Measurements from ENCODE around the gene APPL2.

Gene APPL2

DNA sequence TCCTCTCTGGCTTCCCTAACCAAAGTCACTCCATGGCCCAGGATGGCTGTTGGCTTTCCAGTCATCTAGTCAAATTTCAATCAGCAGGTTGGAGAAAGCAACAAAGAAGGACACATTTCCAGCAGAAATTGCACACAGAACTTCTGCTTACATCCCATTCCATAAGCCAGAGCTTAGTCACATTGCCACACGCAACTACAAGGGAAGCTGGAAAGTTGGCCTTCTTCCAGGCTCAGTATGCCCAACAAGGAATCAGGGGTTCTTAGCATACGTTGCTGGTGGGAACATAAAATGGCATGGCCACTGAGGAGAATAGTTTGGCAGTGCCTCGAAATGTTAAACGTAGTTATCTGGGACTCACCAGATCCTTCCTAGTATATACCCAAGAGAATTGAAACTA is 9.3 kb upstream of the APPL2 start:
- H3K27me3 Mint-ChIP-seq: peaks cover 29% of the 10 kb centered on the region
- peaks cover 2% of the 10 kb centered on the region for H3K36me3 Mint-ChIP-seq (ENCODE audit: insufficient read depth)
- ATAC-seq (replicated peaks; ENCODE audit: extremely low read depth, poor library complexity, severe bottlenecking): no peak
- H3K27ac Mint-ChIP-seq (ENCODE audit: low read depth): no peak overlapping the region
- no peaks in the 10 kb centered on the region for H3K4me1 Mint-ChIP-seq
- H3K9me3 Mint-ChIP-seq: no peaks in the 10 kb centered on the region
- no peak for DNase-seq (ENCODE audit: low spot score in 2 of 2)
- no peak overlapping the region for H3K4me3 Mint-ChIP-seq

DNA sequence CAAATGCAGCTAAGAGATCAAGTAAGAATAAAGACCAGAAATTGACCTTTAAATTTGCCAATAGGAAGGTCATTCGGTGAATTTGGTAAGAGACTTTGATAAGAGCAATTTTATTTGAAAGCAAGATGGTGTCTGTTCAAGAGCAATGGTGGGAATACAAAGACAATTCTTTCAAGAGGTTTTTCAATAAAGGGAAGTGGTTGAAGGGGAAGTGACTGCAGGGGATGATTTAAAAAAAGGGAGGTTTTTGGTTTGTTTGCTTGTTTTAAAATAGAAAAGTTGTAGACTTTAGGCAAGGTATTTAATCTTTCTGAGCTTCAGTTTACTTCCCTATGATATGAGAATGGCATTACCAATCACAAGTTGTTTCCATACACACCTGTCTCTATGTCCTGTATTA is 4.3 kb upstream of the APPL2 start:
- H3K4me1 Mint-ChIP-seq: peaks cover 8% of the 10 kb centered on the region

GRCh38 chr12:105239304-105239703 is 3.3 kb upstream of the APPL2 start:
- ATAC-seq (replicated peaks; ENCODE audit: extremely low read depth, poor library complexity, severe bottlenecking): no peak
- Mint-ChIP-seq H3K27me3 (peaks cover 3% of the 10 kb centered on the region), H3K4me1 (peaks cover 17% of the 10 kb centered on the region), H3K36me3 (ENCODE audit: insufficient read depth) (peaks cover 14% of the 10 kb centered on the region), H3K27ac (ENCODE audit: low read depth) (no peak overlapping the region), H3K4me3 (no peak overlapping the region), H3K9me3 (no peaks in the 10 kb centered on the region)
- DNase-seq (ENCODE audit: low spot score in 2 of 2): no peak

More for the DNA sequence above, 4.3 kb upstream of the APPL2 start:
- DNase-seq (ENCODE audit: low spot score in 2 of 2) (no peak), ATAC-seq (replicated peaks; ENCODE audit: extremely low read depth, poor library complexity, severe bottlenecking) (no peak)
- Mint-ChIP-seq H3K4me3 (no peak overlapping the region), H3K27ac (ENCODE audit: low read depth) (no peak overlapping the region), H3K27me3 (peaks cover 13% of the 10 kb centered on the region), H3K9me3 (no peaks in the 10 kb centered on the region), H3K36me3 (ENCODE audit: insufficient read depth) (peaks cover 11% of the 10 kb centered on the region)

- Mint-ChIP-seq H3K4me3 (no peak overlapping the region), H3K27me3 (no peaks in the 10 kb centered on the region), H3K9me3 (no peaks in the 10 kb centered on the region), H3K4me1 (peaks cover 32% of the 10 kb centered on the region), H3K36me3 (ENCODE audit: insufficient read depth) (peaks cover 20% of the 10 kb centered on the region), H3K27ac (ENCODE audit: low read depth) (no peak overlapping the region)
- DNase-seq (ENCODE audit: low spot score in 2 of 2) (no peak), ATAC-seq (replicated peaks; ENCODE audit: extremely low read depth, poor library complexity, severe bottlenecking) (no peak)
Measured at GRCh38 chr12:105237666-105238065, 1.7 kb upstream of the APPL2 start.

DNA sequence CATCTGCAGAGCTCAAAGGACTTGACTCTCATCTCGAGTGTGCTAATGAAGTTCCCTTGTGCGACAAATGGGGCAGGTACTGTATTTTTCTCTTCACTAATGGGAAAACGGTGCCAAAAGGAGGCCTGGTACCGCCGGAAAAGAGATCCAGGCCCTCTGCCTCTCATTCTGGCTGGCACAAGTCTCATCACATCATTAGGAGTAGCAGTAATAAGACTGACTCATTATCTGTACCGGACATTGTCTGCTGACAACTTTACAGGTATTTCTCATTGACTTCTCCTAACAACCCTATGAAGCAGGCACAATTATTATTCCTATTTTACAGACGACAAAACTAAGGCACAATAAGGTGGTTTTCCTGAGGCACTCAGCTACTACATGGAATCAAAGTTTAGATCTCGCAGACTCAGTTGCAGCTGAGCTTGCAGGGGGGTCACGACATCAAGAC is 668 bp downstream of the APPL2 start:
- Mint-ChIP-seq H3K27me3 (no peaks in the 10 kb centered on the region), H3K4me1 (peaks cover 42% of the 10 kb centered on the region), H3K4me3 (peak overlapping the region; percentile 80), H3K27ac (ENCODE audit: low read depth) (no peak overlapping the region), H3K36me3 (ENCODE audit: insufficient read depth) (peaks cover 22% of the 10 kb centered on the region), H3K9me3 (no peaks in the 10 kb centered on the region)
- ATAC-seq (replicated peaks; ENCODE audit: extremely low read depth, poor library complexity, severe bottlenecking) (no peak), DNase-seq (ENCODE audit: low spot score in 2 of 2) (no peak)

GRCh38 chr12:105234197-105234596 is 1.8 kb downstream of the APPL2 start:
- Mint-ChIP-seq H3K36me3 (ENCODE audit: insufficient read depth) (peaks cover 25% of the 10 kb centered on the region), H3K4me1 (peaks cover 42% of the 10 kb centered on the region), H3K27ac (ENCODE audit: low read depth) (no peak overlapping the region), H3K4me3 (peak overlapping the region; percentile 80), H3K27me3 (no peaks in the 10 kb centered on the region), H3K9me3 (no peaks in the 10 kb centered on the region)
- no peak for ATAC-seq (replicated peaks; ENCODE audit: extremely low read depth, poor library complexity, severe bottlenecking)
- DNase-seq (ENCODE audit: low spot score in 2 of 2): no peak

GRCh38 chr12:105233041-105233905 is 2.7 kb downstream of the APPL2 start:
- no peaks in the 10 kb centered on the region for H3K9me3 Mint-ChIP-seq
- no peak overlapping the region for H3K27ac Mint-ChIP-seq (ENCODE audit: low read depth)
- H3K4me3 Mint-ChIP-seq: no peak overlapping the region
- peaks cover 42% of the 10 kb centered on the region for H3K4me1 Mint-ChIP-seq
- ATAC-seq (replicated peaks; ENCODE audit: extremely low read depth, poor library complexity, severe bottlenecking): no peak
- no peak for DNase-seq (ENCODE audit: low spot score in 2 of 2)
- peaks cover 34% of the 10 kb centered on the region for H3K36me3 Mint-ChIP-seq (ENCODE audit: insufficient read depth)
- H3K27me3 Mint-ChIP-seq: no peaks in the 10 kb centered on the region

GRCh38 chr12:105231396-105231795 is 4.6 kb downstream of the APPL2 start:
- no peak overlapping the region for H3K4me3 Mint-ChIP-seq
- no peak for ATAC-seq (replicated peaks; ENCODE audit: extremely low read depth, poor library complexity, severe bottlenecking)
- peaks cover 44% of the 10 kb centered on the region for H3K4me1 Mint-ChIP-seq
- H3K9me3 Mint-ChIP-seq: no peaks in the 10 kb centered on the region
- no peaks in the 10 kb centered on the region for H3K27me3 Mint-ChIP-seq
- H3K27ac Mint-ChIP-seq (ENCODE audit: low read depth): no peak overlapping the region
- no peak for DNase-seq (ENCODE audit: low spot score in 2 of 2)
- H3K36me3 Mint-ChIP-seq (ENCODE audit: insufficient read depth): peaks cover 37% of the 10 kb centered on the region

DNA sequence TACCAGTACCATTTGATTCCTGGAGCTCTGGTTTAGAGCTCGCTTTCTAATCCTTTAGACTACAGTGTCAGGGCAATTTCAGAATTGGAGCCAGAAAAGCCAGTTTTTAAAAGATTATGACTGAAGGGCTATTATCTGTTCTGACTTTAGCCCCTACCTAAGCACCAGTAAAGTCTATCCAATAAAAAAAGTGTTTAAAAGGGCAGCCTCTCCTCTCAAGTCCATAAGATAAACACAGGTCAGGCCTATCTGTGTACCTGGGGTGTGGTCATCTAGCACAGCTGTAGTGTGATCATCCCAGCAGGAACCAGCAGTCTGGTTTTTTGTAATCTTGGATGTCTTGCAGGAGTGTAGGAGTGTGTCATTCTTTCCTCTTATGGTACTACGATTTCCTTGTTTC is 6.6 kb downstream of the APPL2 start:
- H3K36me3 Mint-ChIP-seq (ENCODE audit: insufficient read depth): peaks cover 34% of the 10 kb centered on the region
- no peak overlapping the region for H3K4me3 Mint-ChIP-seq
- DNase-seq (ENCODE audit: low spot score in 2 of 2): no peak
- no peak overlapping the region for H3K27ac Mint-ChIP-seq (ENCODE audit: low read depth)
- H3K4me1 Mint-ChIP-seq: peaks cover 32% of the 10 kb centered on the region
- H3K9me3 Mint-ChIP-seq: no peaks in the 10 kb centered on the region
- no peaks in the 10 kb centered on the region for H3K27me3 Mint-ChIP-seq
- ATAC-seq (replicated peaks; ENCODE audit: extremely low read depth, poor library complexity, severe bottlenecking): no peak

GRCh38 chr12:105228966-105229365 is 7.0 kb downstream of the APPL2 start:
- Mint-ChIP-seq H3K9me3 (no peaks in the 10 kb centered on the region), H3K4me3 (no peak overlapping the region), H3K27ac (ENCODE audit: low read depth) (no peak overlapping the region), H3K36me3 (ENCODE audit: insufficient read depth) (peaks cover 33% of the 10 kb centered on the region), H3K4me1 (peaks cover 28% of the 10 kb centered on the region), H3K27me3 (no peaks in the 10 kb centered on the region)
- no peak for DNase-seq (ENCODE audit: low spot score in 2 of 2)
- no peak for ATAC-seq (replicated peaks; ENCODE audit: extremely low read depth, poor library complexity, severe bottlenecking)

DNA sequence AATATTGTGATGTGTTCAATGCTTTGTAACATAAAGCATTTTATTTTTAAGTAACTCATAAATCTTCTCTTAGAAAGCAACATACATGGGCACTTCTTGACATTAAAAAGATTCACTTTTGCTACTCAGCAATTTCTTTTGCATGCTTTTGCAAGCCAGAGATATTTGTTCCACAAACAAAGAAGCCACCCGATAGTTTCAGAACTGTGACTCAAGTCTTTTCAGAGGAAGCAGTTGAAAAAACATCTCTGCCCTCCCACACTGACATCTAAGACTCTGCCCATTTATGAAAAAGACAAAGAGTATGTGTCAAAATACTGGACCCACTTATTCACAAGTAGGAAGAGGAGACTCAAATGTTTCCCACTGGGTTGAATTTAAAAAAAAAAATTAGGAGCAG is 7.5 kb downstream of the APPL2 start:
- DNase-seq (ENCODE audit: low spot score in 2 of 2) (no peak), ATAC-seq (replicated peaks; ENCODE audit: extremely low read depth, poor library complexity, severe bottlenecking) (no peak)
- H3K4me1 Mint-ChIP-seq: peaks cover 23% of the 10 kb centered on the region
- no peaks in the 10 kb centered on the region for H3K9me3 Mint-ChIP-seq
- H3K4me3 Mint-ChIP-seq: no peak overlapping the region
- no peak overlapping the region for H3K27ac Mint-ChIP-seq (ENCODE audit: low read depth)
- H3K27me3 Mint-ChIP-seq: no peaks in the 10 kb centered on the region
- peaks cover 33% of the 10 kb centered on the region for H3K36me3 Mint-ChIP-seq (ENCODE audit: insufficient read depth)

GRCh38 chr12:105227879-105228278 is 8.1 kb downstream of the APPL2 start:
- no peak for DNase-seq (ENCODE audit: low spot score in 2 of 2)
- no peak for ATAC-seq (replicated peaks; ENCODE audit: extremely low read depth, poor library complexity, severe bottlenecking)
- no peak overlapping the region for H3K27ac Mint-ChIP-seq (ENCODE audit: low read depth)
- H3K9me3 Mint-ChIP-seq: no peaks in the 10 kb centered on the region
- peaks cover 23% of the 10 kb centered on the region for H3K4me1 Mint-ChIP-seq
- no peaks in the 10 kb centered on the region for H3K27me3 Mint-ChIP-seq
- H3K36me3 Mint-ChIP-seq (ENCODE audit: insufficient read depth): peaks cover 31% of the 10 kb centered on the region
- H3K4me3 Mint-ChIP-seq: no peak overlapping the region

- Mint-ChIP-seq H3K4me1 (peaks cover 35% of the 10 kb centered on the region), H3K27ac (ENCODE audit: low read depth) (no peak overlapping the region), H3K27me3 (no peaks in the 10 kb centered on the region), H3K9me3 (no peaks in the 10 kb centered on the region), H3K36me3 (ENCODE audit: insufficient read depth) (peaks cover 40% of the 10 kb centered on the region), H3K4me3 (no peak overlapping the region)
- DNase-seq (ENCODE audit: low spot score in 2 of 2) (no peak), ATAC-seq (replicated peaks; ENCODE audit: extremely low read depth, poor library complexity, severe bottlenecking) (no peak)
Measured at GRCh38 chr12:105226219-105226618, 9.8 kb downstream of the APPL2 start.

Data from central memory CD8-positive, alpha-beta T cell (primary cell).